Neutrophil (primary cell): ENCODE measurements around the gene TM7SF2.

ENCODE experiments used
- H3K27ac ChIP-seq: fragments of 200-600 bp; sonication (generic); 2 replicates; pipeline ENCODE4 v1.5.1; 2016; ENCODE audit warnings: mild to moderate bottlenecking, moderate library complexity
- H3K27me3 ChIP-seq: fragments of 200-600 bp; sonication (generic); 2 replicates; pipeline ENCODE4 v1.6.0; 2016; ENCODE audit warnings: mild to moderate bottlenecking
- H3K36me3 ChIP-seq: fragments of 200-600 bp; sonication (generic); 2 replicates; pipeline ENCODE4 v1.5.1; 2017
- H3K4me1 ChIP-seq, 2 experiments: fragments of 200-600 bp in 1 of 2; sonication (generic) in 1 of 2; 1 replicate in 1 of 2; 2 replicates in 1 of 2; pipeline versions ENCODE4 v1.5.1 to v1.6.1; 2013 to 2016; ENCODE audit warnings: low read depth in 1 of 2, low read length in 1 of 2, mild to moderate bottlenecking in 1 of 2, moderate library complexity in 1 of 2; ENCODE audit not compliant: control insufficient read depth in 1 of 2, insufficient read depth in 1 of 2
- H3K4me3 ChIP-seq, 2 experiments: fragments of 200-600 bp in 1 of 2; sonication (generic) in 1 of 2; 1 replicate in 1 of 2; 2 replicates in 1 of 2; pipeline ENCODE4 v1.5.1; 2013 to 2016; ENCODE audit warnings: low read depth in 1 of 2, low read length in 1 of 2, mild to moderate bottlenecking in 1 of 2, moderate library complexity in 1 of 2
- H3K9me3 ChIP-seq: fragments of 200-600 bp; sonication (generic); 2 replicates; pipeline ENCODE4 v1.5.1; 2016
- CTCF ChIP-seq: fragments of 200-600 bp; sonication (generic); IDR thresholded peaks from 2 replicates; pipeline ENCODE4 v1.5.1; 2016; ENCODE audit warnings: antibody characterized with exemption

Gene TM7SF2

GRCh38 chr11:65107751-65108468, 3.8 kb upstream of the TM7SF2 start:
- TF ChIP-seq CTCF = no peak
- Histone ChIP-seq H3K27me3 (peaks cover 11% of the 10 kb centered on the region), H3K36me3 (peaks cover 30% of the 10 kb centered on the region), H3K4me3 (no peak overlapping the region), H3K27ac (no peak overlapping the region), H3K9me3 (no peaks in the 10 kb centered on the region), H3K4me1 (peaks cover 28 to 29% of the 10 kb centered on the region in 2 experiments)

- H3K9me3 ChIP-seq = no peaks in the 10 kb centered on the region
- peaks cover 18% of the 10 kb centered on the region for H3K27me3 ChIP-seq
- no peak overlapping the region for H3K4me3 ChIP-seq
- TF ChIP-seq CTCF = no peak
- H3K4me1 ChIP-seq = peaks cover 35% of the 10 kb centered on the region in 2 experiments
- H3K36me3 ChIP-seq = peaks cover 30% of the 10 kb centered on the region
- no peak overlapping the region for H3K27ac ChIP-seq
Measured at GRCh38 chr11:65108469-65109123, 3.1 kb upstream of the TM7SF2 start.

GRCh38 chr11:65109231-65110198, 2.2 kb upstream of the TM7SF2 start:
- H3K9me3 ChIP-seq = no peaks in the 10 kb centered on the region
- peaks cover 30% of the 10 kb centered on the region for H3K36me3 ChIP-seq
- H3K4me3 ChIP-seq = no peak overlapping the region
- H3K27me3 ChIP-seq = peaks cover 26% of the 10 kb centered on the region
- no peak for TF ChIP-seq CTCF
- peaks cover 35 to 36% of the 10 kb centered on the region in 2 experiments for H3K4me1 ChIP-seq
- no peak overlapping the region for H3K27ac ChIP-seq

GRCh38 chr11:65110354-65110861, 1.3 kb upstream of the TM7SF2 start:
- TF ChIP-seq CTCF = peak; percentile 98
- H3K4me1 ChIP-seq = peaks cover 35 to 36% of the 10 kb centered on the region in 2 experiments
- H3K9me3 ChIP-seq = no peaks in the 10 kb centered on the region
- H3K36me3 ChIP-seq = peaks cover 30% of the 10 kb centered on the region
- H3K27ac ChIP-seq = peak overlapping the region; percentile 54
- H3K4me3 ChIP-seq = peak overlapping the region in 1 of 2 experiments; percentile 41
- peaks cover 29% of the 10 kb centered on the region for H3K27me3 ChIP-seq

- H3K9me3 ChIP-seq = no peaks in the 10 kb centered on the region
- peaks cover 29% of the 10 kb centered on the region for H3K27me3 ChIP-seq
- H3K27ac ChIP-seq = peak overlapping the region; percentile 64
- peaks cover 36% of the 10 kb centered on the region in 2 experiments for H3K4me1 ChIP-seq
- TF ChIP-seq CTCF = no peak
- H3K36me3 ChIP-seq = peaks cover 30% of the 10 kb centered on the region
- H3K4me3 ChIP-seq = peak overlapping the region; percentile 65 to 75
Measured at GRCh38 chr11:65111159-65111743, 421 bp upstream of the TM7SF2 start.
